Activated T-helper 1 cell treated with anti-CD3 and anti-CD28 coated beads, Interleukin-12 subunit alpha, Interleukin-12 subunit beta, Interleukin-2, Interleukin-4 antibody, amounts not matched to agents 30 ng/mL and 10 ng/mL and 1 ng/mL, durations not matched to agents 14 hours and 24 hours and 36 hours (primary cell): Measurements from ENCODE around the gene ANO5. TPM values are rescaled to one million over a fixed set of nuclear protein-coding genes. Genes with fewer than 3 reads are reported as not detected.

Experiments used
- DNase-seq: peaks from one replicate; pipeline ENCODE4 v3.0.0; 2021; ENCODE audit warnings: low spot score
- H3K27ac Mint-ChIP-seq: one replicate; pipeline ENCODE4 v1.8.0; 2021; ENCODE audit warnings: mild to moderate bottlenecking, mixed read lengths
- H3K27me3 Mint-ChIP-seq: one replicate; pipeline ENCODE4 v1.8.0; 2022; ENCODE audit warnings: mild to moderate bottlenecking, moderate library complexity, mixed read lengths; ENCODE audit not compliant: insufficient read depth
- H3K36me3 Mint-ChIP-seq: one replicate; pipeline ENCODE4 v1.8.0; 2021; ENCODE audit warnings: low read depth, mixed read lengths
- H3K4me1 Mint-ChIP-seq: one replicate; pipeline ENCODE4 v1.8.0; 2021; ENCODE audit warnings: low read depth, mixed read lengths
- H3K4me3 Mint-ChIP-seq: one replicate; pipeline ENCODE4 v1.8.0; 2021; ENCODE audit warnings: mild to moderate bottlenecking, moderate library complexity, mixed read lengths
- H3K9me3 Mint-ChIP-seq: one replicate; pipeline ENCODE4 v1.8.0; 2021; ENCODE audit warnings: mixed read lengths
- intact Hi-C: fragments of 100-400 bp; cut with micrococcal nuclease; formaldehyde crosslinking; loops from one replicate; pipeline ENCODE4 v1.15.1; 2024
- total RNA-seq: library from RNA; stranded (reverse); gene quantifications from 2 replicates; pipeline ENCODE4 v1.2.3, GENCODE V29; 2022

Gene ANO5
- total RNA-seq, 1 donor from 2014 or later = not detected

GRCh38 chr11:22304337-22304961 lies 111.6 kb downstream of the ANO5 start:
- peaks cover 5% of the 10 kb centered on the region for H3K27me3 Mint-ChIP-seq
- H3K9me3 Mint-ChIP-seq = no peaks in the 10 kb centered on the region
- no peak for DNase-seq
- H3K27ac Mint-ChIP-seq = no peak overlapping the region
- H3K4me1 Mint-ChIP-seq = no peaks in the 10 kb centered on the region
- no peak overlapping the region for H3K4me3 Mint-ChIP-seq
- intact Hi-C loops = loop anchor here (1.0 to 5.0 kb wide), 2 partner anchors 59 to 132 kb away; no protein-coding TSS in a partner anchor
- H3K36me3 Mint-ChIP-seq = no peaks in the 10 kb centered on the region

GRCh38 chr11:22317656-22318055 lies 124.8 kb downstream of the ANO5 start:
- H3K4me3 Mint-ChIP-seq = no peak overlapping the region
- no peaks in the 10 kb centered on the region for H3K36me3 Mint-ChIP-seq
- intact Hi-C loops = no loop called here
- no peak for DNase-seq
- H3K9me3 Mint-ChIP-seq = no peaks in the 10 kb centered on the region
- no peak overlapping the region for H3K27ac Mint-ChIP-seq
- no peaks in the 10 kb centered on the region for H3K27me3 Mint-ChIP-seq
- H3K4me1 Mint-ChIP-seq = no peaks in the 10 kb centered on the region

- no peak overlapping the region for H3K27ac Mint-ChIP-seq
- no peak for DNase-seq
- no peaks in the 10 kb centered on the region for H3K4me1 Mint-ChIP-seq
- no peaks in the 10 kb centered on the region for H3K9me3 Mint-ChIP-seq
- intact Hi-C loops = loop anchor here (5.0 to 10.0 kb wide), 2 partner anchors 211 to 333 kb away; partner anchors contain the start of gene GAS2
- no peaks in the 10 kb centered on the region for H3K27me3 Mint-ChIP-seq
- H3K4me3 Mint-ChIP-seq = no peak overlapping the region
- H3K36me3 Mint-ChIP-seq = no peaks in the 10 kb centered on the region
These were observed 138.9 kb downstream of the ANO5 start for GRCh38 chr11:22331771-22332170.

Other genes starting within 250 kb of the ANO5 start
- not detected in 2 replicates for gene SLC17A6, start 145.3 kb downstream of the ANO5 start, total RNA-seq